A673 (cell line): ENCODE measurements around the gene FOXO1.

Experiments
- CTCF ChIP-seq: fragments of 300-800, 200-600 bp; sonication (generic); conservative IDR thresholded peaks from 2 replicates; pipeline ENCODE4 v1.5.1; 2017; ENCODE audit warnings: low read depth, mild to moderate bottlenecking, antibody characterized with exemption, low read length, moderate library complexity, mixed read lengths
- EZH2 ChIP-seq: fragments of 200-600 bp; sonication (generic); IDR thresholded peaks from 2 replicates; pipeline ENCODE4 v1.6.1; 2017; ENCODE audit warnings: borderline replicate concordance, low read depth, mild to moderate bottlenecking, mixed read lengths, antibody characterized with exemption, low read length; ENCODE audit not compliant: poor library complexity, severe bottlenecking

GRCh38 chr13:40579535-40579934 lies 86.9 kb downstream of the FOXO1 start:
- TF ChIP-seq EZH2, result no peak
- TF ChIP-seq CTCF, result no peak
